ENCODE results near the gene TBC1D14.

The TBC1D14 gene

DNA sequence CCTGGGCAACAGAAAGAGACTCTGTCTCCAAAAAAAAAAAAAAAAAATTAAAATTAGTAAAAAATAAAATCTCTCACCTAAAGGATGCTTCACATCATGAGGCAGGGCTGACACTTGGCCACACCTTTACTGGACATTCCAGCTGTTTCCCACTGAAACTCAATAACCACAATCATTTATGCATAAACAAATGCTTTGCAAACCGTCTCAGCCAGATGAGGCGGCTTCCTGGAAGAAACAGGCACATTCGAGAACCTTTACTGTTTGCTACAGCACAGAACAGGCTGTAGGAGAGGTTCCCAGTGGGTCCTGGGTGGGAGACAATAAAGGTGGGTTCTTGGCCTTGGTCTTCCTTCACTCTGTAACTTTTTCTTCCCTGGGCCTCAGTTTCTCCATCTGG is 10.9 kb upstream of the TBC1D14 start (continued):
- no peak for TF ChIP-seq PATZ1 (CRISPR knock-in tag; IDR thresholded peaks at IDR 0.05; ENCODE audit: borderline replicate concordance)

DNA sequence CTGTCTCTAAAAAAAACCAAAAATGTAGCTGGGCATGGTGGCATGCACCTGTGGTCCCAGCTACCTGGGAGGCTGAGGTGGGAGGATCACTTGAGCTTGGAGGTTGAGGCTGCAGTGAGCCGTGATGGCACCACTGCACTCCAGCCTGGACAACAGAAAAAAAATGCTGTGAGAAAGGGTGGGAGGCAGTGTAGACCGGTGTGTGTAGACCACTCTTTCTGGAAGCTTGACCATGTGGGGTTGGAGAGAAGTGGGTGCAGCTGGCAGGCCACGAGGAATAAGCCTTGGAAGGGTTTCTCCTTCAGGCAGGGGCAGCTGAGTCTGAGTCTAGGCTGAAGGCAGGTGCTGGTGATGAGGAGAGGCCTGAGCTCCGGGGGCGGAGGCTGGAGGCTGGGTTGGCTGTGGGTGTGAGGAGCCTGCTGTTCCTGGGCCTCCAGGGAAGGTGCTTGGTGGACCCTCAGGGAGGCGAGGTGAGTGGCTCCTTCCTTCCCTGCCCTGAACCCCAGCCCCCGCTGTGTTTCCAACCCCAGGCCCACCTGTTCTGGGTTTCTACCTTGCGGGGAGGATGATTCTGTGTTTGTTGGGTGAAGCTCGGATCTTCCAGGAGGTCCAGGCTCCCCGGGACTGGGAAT is 9.3 kb upstream of the TBC1D14 start:
- TF ChIP-seq ZC3H10 (CRISPR knock-in tag; IDR thresholded peaks at IDR 0.05) = no peak
- TF ChIP-seq ZFP30 (CRISPR knock-in tag; IDR thresholded peaks at IDR 0.05) = no peak
- TF ChIP-seq TOX (CRISPR knock-in tag; IDR thresholded peaks at IDR 0.05; ENCODE audit: borderline replicate concordance) = no peak
- TF ChIP-seq TCF4 (CRISPR knock-in tag; IDR thresholded peaks at IDR 0.05; ENCODE audit: borderline replicate concordance) = no peak
- no peak for TF ChIP-seq ESRRG (CRISPR knock-in tag; IDR thresholded peaks at IDR 0.05)
- no peak for TF ChIP-seq BACH2 (CRISPR knock-in tag; IDR thresholded peaks at IDR 0.05; ENCODE audit: borderline replicate concordance)
- TF ChIP-seq GLIS3 (CRISPR knock-in tag; IDR thresholded peaks at IDR 0.05) = no peak
- no peak for TF ChIP-seq CREB5 (CRISPR knock-in tag; IDR thresholded peaks at IDR 0.05; ENCODE audit: low read depth)
- TF ChIP-seq ZFP3 (CRISPR knock-in tag; IDR thresholded peaks at IDR 0.05) = no peak
- no peak for TF ChIP-seq ISL1 (CRISPR knock-in tag; IDR thresholded peaks at IDR 0.05)
- no peak for ATAC-seq

GRCh38 chr4:6900956-6901355 is 8.7 kb upstream of the TBC1D14 start:
- no peak for TF ChIP-seq BACH2 (CRISPR knock-in tag; IDR thresholded peaks at IDR 0.05; ENCODE audit: borderline replicate concordance)
- TF ChIP-seq ZNF565 (CRISPR knock-in tag; conservative IDR thresholded peaks at IDR 0.05; ENCODE audit: low read depth) = no peak
- TF ChIP-seq TOX (CRISPR knock-in tag; IDR thresholded peaks at IDR 0.05; ENCODE audit: borderline replicate concordance) = no peak
- TF ChIP-seq SNAI2 (CRISPR knock-in tag; IDR thresholded peaks at IDR 0.05) = no peak
- no peak for TF ChIP-seq TSHZ2 (CRISPR knock-in tag; IDR thresholded peaks at IDR 0.05)
- TF ChIP-seq ZFP30 (CRISPR knock-in tag; IDR thresholded peaks at IDR 0.05) = no peak
- no peak for TF ChIP-seq RARB (CRISPR knock-in tag; IDR thresholded peaks at IDR 0.05)
- no peak; the same call in 2 of the 3 replicates for ATAC-seq

DNA sequence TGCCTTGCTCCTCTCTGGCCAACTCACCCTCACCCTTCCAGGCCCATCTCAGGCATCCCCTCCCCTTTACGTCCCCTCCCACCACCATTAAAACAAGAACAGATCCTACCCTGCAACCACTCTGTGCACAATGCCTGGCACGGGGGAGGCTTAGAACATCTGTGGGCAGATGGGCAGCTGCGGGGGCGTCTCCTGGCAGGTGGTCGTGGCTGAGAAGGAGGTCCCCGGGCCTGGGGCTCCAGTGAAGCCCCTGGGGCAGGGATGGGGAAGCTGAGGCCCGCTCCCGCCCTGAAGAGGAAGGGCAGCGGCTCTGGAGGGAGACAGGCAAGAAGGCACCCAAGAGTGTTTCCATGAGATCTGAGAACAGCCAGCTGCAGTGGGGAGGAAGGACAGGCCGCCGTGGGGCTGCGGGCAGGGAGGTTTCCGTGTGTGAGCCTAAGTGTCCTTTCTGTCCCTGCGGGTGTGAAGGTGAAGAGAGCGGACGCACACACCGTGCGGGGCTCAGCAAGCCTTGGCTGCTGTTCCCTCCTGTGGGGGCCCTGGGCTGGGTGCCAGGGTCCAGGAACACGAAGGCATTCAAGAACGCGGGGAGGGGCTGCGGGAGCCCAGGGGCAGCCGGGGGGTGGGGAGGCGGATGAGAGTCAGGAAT is 7.8 kb upstream of the TBC1D14 start:
- no peak for ATAC-seq
- TF ChIP-seq ZNF8 (CRISPR knock-in tag; IDR thresholded peaks at IDR 0.05) (no peak), TOX (CRISPR knock-in tag; IDR thresholded peaks at IDR 0.05; ENCODE audit: borderline replicate concordance) (no peak), TCF4 (CRISPR knock-in tag; IDR thresholded peaks at IDR 0.05; ENCODE audit: borderline replicate concordance) (no peak), POU6F1 (CRISPR knock-in tag; IDR thresholded peaks at IDR 0.05; ENCODE audit: borderline replicate concordance, low read depth) (no peak), ZFP30 (CRISPR knock-in tag; IDR thresholded peaks at IDR 0.05) (no peak), TSHZ2 (CRISPR knock-in tag; IDR thresholded peaks at IDR 0.05) (no peak), CREB5 (CRISPR knock-in tag; IDR thresholded peaks at IDR 0.05; ENCODE audit: low read depth) (no peak), CSDC2 (CRISPR knock-in tag; IDR thresholded peaks at IDR 0.05) (no peak), ARNTL (CRISPR knock-in tag; IDR thresholded peaks at IDR 0.05; ENCODE audit: borderline replicate concordance, low read depth) (no peak)
- TF ChIP-seq, protein P1, sequence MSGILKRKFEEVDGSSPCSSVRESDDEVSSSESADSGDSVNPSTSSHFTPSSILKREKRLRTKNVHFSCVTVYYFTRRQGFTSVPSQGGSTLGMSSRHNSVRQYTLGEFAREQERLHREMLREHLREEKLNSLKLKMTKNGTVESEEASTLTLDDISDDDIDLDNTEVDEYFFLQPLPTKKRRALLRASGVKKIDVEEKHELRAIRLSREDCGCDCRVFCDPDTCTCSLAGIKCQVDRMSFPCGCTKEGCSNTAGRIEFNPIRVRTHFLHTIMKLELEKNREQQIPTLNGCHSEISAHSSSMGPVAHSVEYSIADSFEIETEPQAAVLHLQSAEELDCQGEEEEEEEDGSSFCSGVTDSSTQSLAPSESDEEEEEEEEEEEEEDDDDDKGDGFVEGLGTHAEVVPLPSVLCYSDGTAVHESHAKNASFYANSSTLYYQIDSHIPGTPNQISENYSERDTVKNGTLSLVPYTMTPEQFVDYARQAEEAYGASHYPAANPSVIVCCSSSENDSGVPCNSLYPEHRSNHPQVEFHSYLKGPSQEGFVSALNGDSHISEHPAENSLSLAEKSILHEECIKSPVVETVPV (CRISPR knock-in tag; IDR thresholded peaks at IDR 0.05) = no peak
